HG03066 (cell line): Measurements from ENCODE around the gene LSMEM2.
A peak's percentile ranks its signal among the peaks of the same experiment; 100 is the strongest.
"Not testable (repeated sequence)": the region's sequence is repeated elsewhere in the genome, so short reads cannot be mapped to it uniquely, and the experiment has no call there.

Experiments
- ATAC-seq: cut with Tn5 transposase; IDR thresholded peaks from one replicate; pipeline ENCODE4 v1.9.1; 2021; ENCODE audit warnings: low read depth; ENCODE audit not compliant: unreplicated experiment

LSMEM2 gene

DNA sequence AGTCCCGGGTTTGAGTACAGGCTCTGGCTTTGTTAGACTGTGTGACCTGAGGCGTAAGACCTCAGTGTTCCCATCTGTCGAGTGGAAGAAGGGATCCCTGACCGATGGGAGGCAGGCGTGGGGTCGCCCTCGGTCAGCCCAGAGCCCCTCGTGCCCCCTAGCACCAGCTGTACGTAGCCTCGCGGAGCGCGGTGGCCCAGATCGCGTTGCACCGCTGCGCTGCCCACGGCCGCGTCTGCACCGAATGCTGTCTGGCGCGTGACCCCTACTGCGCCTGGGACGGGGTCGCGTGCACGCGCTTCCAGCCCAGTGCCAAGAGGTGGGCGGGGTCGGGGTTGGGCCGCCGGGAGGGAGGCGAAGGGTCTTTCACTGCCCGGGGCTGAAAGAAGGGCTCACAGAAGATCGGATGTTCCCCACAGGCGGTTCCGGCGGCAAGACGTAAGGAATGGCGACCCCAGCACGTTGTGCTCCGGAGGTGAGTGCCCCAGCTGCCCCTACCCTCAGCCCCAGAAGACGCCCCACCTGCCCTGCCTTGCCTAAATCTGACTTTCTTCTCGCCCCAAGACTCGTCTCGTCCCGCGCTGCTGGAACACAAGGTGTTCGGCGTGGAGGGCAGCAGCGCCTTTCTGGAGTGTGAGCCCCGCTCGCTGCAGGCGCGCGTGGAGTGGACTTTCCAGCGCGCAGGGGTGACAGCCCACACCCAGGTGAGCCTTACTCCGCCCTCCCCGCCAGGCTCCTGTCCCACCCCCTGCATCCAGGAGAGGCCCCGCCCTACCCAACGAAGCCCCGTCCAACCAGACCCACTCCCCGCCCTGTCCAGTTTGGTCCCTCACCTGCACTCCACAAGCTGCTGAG is 3.5 kb upstream of the LSMEM2 start:
- no peak for ATAC-seq

DNA sequence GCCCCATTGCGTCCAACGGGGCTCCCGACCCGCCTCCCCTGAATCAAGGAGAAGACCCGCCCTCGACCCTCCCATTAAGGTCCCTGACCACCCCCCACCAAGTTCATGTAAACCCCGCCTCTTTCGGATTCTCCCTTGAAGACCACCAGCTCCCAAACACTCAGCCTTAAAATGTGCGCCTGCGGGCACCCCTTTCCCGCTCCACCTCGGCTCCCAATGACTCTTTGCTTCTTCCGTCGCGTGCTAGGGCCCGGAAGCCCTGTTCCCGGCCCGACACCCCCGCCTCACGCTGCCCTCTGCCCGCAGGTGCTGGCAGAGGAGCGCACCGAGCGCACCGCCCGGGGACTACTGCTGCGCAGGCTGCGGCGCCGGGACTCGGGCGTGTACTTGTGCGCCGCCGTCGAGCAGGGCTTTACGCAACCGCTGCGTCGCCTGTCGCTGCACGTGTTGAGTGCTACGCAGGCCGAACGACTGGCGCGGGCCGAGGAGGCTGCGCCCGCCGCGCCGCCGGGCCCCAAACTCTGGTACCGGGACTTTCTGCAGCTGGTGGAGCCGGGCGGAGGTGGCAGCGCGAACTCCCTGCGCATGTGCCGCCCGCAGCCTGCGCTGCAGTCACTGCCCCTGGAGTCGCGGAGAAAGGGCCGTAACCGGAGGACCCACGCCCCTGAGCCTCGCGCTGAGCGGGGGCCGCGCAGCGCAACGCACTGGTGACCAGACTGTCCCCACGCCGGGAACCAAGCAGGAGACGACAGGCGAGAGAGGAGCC is 2.7 kb upstream of the LSMEM2 start:
- no peak for ATAC-seq

DNA sequence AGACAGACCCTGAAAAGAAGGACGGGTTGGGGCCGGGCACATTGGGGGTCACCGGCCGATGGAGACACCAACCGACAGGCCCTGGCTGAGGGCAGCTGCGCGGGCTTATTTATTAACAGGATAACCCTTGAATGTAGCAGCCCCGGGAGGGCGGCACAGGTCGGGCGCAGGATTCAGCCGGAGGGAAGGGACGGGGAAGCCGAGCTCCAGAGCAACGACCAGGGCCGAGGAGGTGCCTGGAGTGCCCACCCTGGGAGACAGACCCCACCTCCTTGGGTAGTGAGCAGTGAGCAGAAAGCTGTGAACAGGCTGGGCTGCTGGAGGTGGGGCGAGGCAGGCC is 2.2 kb upstream of the LSMEM2 start:
- no peak for ATAC-seq

DNA sequence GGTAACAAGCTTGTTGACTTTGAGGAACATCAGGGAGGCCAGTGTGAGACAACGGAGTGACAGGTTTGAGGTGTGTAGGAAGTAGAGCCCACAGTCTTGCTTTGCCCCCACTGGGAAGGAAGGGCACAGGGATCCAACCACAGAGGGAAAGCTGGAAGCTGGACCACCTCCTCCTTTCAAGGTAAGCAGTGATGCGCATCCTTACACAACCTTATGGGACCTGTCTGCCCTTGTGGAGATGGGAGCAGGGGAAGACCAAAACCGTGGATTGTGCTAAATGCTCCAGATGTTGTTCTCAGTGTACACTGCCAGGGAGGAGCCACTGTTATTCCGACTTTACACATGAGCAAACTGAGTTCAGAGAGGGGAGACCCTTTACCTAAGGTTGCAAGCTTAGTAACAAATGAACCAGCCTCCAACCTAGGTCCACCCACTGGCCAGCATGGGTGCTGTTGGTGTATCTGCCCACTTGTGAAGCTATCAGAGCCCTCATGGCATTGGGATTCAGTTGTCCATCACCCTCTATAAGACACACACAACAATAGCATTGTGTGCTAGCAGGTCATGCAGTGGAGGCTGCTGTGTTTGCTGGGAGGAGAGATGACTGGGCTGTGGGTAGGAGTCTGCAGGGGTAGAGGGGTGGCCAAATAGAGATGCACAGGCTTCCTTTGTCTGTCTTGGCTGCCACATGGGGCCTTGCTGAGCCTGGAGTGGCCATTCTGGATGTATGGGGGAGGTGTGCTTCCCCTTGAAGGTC is 586 bp upstream of the LSMEM2 start:
- ATAC-seq: no peak

DNA sequence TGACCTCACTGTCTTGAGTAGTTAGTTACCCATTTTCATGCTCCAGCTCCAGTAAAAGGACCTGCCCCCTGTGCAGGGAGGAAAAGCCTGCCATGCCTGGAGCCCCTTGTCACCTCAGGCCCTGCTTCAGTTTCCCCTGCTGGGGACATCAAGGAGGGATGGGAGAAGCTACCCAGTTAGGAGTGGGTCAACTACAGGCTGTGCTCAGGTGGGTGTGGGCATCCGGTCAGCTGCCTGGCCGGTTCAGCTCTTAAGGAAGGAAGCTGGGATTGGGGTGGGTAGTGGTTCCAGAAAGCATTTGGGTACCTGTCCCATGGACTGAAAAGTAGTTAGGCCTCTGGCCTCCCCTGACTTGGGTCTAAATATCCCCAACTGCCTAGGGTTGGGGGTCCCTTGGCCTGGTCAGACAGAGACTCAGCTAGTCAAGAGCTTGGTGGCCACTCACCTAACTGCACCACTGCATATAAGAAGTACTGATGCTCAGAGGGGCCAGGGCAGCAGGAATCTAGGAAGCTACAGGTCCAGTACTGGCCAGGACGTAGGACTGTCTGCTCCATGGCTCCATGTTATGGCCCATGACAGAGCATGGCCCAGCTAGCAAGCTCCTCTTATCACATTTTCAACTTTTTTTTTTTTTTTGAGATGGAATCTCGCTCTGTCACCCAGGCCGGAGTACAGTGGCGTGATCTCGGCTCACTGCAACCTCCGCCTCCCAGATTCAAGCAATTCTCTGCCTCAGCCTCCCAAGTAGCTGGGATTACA is 549 bp downstream of the LSMEM2 start:
- no peak for ATAC-seq

DNA sequence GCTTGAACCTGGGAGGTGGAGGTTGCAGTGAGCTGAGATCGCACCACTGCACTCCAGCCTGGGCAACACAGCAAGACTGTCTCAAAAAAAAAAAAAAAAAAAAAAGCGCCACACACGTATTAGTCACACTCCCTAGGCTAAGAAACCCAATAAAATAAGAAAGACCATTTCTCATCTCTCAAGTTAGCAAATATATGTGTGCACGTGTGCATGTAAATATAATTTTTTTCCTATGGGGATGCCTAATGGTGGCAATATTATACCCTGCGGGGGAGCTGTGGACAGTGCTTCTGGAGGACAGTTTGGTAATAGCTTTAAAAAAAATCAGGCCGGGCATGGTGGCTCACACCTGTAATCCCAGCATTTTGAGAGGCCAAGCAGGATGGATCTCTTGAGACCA is 5.2 kb downstream of the LSMEM2 start:
- ATAC-seq: not testable (repeated sequence)

DNA sequence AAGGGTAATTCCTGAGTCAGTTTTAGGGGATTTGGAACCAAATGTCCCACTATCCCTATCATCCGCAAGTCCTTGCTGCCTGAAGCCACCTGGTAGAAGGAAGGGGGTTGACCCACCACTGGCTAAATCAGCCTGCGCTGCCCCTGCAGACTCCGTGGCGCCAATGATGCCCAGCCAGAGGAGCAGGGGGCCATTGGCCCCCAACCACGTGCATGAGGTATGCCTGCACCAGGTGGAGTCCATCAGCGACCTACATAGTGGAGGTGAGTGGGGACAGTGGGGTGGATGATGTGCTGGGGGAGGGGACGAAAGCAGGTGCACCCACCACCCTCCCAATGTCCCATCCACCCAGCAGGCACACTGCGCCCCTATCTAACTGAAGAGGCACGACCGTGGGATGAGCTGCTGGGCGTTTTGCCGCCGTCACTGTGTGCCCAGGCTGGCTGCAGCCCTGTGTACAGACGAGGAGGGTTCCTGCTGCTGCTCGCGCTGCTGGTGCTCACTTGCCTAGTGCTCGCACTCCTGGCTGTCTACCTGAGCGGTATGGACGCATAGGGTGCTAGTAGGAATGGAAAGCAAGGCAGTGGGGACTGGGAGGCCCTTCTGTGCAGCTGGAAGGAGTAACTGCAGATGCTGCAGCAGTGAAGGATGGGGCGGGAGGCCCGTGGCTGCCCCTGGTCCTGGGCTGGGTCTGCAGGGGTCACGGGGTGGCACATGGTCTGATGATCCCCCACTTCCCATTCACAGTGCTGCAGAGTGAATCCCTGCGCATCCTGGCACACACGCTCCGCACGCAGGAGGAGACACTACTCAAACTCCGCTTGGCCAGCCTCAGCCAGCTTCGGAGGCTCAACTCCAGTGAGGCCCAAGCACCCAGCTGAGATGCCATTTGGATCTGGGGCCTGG is 7.7 kb downstream of the LSMEM2 start:
- ATAC-seq: no peak

DNA sequence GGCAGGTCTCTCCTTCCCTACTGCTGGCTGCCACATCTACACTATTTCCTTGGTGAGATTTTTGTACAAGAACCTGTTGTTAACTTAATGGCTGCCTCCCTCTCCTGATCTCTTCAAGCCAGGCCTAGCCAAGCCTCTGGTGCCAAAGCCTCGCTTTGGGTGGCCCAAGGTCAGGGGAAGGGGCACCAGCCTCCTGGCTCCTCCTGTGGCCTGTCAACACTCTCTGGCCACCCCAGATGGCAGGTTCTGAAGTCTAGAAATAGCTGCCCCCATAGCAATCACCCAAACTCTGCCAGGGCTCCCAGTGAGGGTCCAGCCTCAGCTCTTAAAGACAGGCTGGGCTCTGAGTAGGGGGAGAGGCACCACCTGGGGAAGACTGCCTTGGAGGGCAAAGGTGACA is 8.4 kb downstream of the LSMEM2 start:
- no peak for ATAC-seq

DNA sequence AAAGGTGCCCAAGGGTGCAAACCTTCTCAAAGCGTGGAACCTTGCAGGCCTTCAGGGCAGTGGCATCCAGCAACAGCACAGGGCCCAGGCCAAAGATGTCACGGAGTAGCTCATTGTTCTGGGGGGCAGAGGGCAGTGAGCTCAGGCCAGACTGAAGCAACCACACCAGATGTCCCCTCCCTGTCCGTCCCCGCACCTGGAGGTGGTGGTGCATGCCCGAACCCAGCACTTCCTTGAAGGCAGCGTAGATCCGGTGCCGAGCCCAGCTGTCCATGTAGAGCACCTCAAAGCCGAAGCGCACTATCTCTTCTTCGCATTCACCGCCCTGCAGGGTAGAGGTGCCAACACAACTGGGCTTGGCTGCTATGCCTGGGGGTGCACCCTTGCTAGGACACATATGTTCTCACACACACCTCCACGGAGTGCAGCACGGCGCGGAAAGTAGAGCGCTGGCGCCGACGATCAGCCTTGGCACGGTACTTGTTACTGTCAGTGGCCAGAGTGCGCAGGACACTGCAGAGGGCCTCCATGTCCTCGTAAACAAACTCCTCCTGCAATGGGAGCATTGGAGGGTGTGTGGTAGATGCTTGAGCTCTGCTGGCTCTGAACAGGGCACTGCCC is 9.6 kb downstream of the LSMEM2 start:
- ATAC-seq: no peak

DNA sequence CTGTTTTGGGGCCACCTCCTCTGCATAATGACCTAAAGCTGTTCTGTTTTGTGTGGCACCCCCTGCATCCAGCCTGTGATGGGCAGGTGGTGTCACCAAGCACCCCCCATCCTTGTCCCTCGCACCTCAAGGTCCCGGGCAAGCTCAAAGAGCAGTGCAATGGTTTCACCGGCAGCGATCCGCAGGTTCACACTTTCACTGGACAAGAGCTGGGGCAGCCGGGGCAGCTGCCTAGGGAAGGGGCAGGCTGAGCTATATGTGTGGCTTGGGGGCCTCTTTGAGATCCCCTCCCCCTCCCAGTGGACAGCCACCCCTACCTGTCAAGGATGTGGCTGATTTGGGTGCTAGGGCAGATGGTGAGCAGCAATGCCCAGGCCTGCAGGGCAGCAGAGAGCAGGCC is 10.2 kb downstream of the LSMEM2 start:
- ATAC-seq: no peak

DNA sequence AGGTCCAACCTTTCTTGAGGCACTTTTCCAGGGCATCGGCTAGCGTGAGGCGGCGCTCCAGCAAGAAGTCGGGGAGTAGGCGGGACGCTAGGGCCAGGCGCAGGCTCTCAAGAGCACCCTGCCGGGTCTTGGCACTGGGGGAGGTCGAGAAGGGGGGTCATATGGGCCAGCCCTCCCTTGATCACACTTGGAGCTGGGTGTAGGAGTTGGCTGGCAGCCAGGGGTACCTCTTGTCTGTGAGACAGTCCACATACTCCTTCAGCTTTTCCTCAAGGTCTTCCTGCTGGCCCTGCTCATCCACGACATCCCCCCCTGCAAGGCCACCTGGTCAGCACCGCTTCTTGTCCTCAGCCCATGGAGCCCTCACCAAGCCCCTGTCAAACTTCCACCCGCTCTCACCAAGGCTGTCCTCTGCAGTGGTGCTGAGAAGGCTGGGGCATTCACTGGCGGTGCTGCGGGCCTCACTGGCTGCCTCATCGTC is 11.3 kb downstream of the LSMEM2 start:
- no peak for ATAC-seq

DNA sequence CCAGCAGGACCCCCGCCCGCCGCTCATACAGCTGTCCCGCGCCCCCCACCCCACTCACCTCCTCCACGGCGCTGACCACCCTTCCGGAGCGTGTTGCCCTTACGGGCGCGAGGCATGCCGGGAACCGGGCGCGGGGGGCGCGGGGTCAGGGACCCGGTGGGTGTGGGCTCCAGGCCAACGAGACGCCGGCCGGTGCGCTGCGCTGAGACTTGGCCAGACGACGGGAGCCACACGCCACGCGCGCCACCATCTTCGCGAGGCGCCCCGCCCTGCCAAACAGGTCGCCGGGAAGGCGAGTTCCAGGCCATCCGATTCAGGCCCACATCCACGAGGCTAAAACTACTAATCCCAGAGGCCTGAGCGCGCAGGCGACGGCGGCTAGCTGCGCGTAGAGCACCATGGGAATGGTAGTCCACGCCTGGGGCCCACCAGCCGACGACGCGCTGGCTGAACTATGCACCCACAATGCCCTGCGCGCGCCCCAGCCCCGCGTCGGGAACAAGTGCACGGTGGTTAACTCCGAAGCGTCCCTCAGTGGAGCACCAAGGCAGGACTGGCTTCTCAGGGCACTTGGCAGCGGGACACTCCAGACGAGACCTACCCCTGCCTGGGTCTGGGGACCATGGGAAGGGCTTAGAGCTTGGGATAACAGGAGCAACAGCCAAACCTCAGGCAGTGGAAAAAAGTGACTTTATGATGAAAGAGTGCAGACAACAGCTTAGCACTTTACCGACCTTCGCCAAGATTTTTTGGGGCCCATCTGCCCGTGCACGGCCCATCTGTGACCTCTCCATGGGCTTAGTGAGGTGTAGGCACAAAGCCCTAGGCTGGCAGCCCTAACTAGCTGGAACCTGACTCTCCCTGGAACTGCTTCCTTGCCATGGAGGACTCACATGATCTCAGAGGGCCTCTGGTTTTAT is 13.5 kb downstream of the LSMEM2 start, which contains the start of gene IFRD2:
Gene IFRD2 (minus strand): TSS at position 271 of the 920 bp plus-strand sequence. CDS start 155 bp downstream, at position 116.
- peak; percentile 97 for ATAC-seq

DNA sequence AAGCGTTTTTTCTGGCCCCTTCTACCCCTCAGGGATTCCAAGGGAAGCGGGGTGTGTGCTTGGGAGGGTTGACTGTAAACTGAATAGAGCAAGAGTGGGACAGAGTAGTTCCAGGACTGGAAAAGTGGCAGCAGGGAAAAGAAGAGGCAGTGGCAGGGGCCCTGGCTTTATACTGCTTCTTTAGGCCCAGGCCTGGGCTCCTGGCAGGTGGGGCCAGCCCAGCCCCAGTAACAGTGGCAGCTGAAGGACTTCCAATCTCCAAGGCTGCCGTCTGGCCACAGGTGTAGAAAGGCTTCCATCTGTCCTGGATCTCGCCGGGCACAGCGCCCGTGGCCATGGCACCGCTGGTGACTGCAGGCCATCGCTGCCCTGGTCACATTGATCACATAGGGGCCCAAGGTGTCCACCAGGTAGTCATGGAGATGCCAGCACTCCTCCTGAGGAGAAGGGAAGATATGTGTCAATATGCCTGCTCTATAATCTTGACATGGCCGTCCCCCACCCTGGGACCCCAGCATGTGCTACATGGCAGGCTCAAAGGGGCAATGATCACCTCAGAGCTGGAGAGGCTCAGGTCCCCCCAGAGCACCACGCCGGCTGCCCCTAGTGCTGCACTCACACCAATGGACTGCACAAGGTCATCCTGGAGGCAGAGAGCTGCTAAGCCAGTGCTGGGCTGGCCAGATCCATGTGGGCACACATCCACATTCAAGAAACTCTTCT is 14.4 kb downstream of the LSMEM2 start:
- ATAC-seq: no peak

DNA sequence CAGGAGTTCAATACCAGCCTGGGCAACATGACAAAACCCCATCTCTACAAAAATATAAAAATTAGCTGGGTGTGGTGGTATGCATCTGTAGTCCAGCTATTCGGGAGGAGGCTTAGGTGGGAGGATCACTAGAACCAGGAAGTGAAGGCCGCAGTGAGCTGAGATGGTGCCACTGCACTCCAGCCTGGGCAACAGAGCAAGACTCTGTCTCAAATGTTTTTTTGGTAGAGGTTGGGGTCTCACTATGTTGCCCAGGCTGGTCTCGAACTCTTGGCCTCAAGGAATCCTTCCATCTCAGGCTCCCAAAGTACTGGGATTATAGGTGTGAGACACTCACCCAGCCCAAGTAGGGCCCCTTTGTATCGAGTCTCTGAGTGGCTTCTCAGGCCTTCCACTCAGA is 15.2 kb downstream of the LSMEM2 start:
- no peak for ATAC-seq

DNA sequence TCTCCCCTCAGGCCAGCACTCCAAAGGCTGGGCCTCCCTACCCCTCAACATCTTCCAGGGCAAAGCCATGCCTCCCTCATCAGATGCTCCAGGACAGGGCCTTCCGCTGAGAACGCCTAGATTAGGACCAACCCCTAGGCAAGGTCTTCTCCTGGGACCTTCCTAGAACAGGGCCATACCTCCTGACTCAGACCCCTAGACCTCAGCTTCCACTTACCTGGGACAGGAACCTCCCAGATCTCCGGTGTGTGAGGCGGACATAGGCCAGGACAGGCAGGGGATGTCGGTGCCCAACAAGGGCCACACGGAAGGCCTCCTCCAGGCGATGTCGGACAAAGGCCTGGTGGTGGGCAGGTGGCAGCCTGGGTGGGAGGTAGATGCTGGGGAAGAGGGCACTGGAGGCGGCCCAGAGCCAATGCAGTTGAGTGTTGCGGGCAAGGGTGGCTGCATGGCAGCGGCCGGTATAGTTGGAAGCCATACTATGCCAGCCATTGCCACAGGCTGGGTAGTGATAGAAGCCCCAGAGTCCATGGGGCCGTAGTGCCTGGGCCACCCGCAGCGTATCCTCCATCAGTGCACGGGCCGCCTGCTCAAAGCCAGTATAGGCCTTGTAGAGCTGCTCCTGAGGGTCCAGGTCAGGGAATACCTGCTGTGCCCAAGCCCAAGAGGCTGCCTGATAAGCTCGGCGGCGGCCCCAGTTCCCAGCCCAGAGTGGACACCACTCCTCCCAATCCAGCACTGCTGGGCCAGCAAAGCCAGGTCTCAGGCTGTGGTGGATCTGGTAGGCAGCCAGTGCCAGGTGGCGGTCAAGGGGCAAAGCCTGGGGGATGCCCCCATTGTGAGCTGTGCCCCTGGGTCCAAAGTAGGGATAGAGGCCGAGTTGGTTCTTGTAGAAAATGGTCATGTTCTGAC is 15.9 kb downstream of the LSMEM2 start:
- no peak for ATAC-seq
